DOHH2 (cell line): ENCODE measurements around the gene TFPT.

ENCODE experiments used
- H3F3A ChIP-seq: fragments of 200-600 bp; sonication (generic), shearing (Covaris generic); 2 replicates; pipeline ENCODE4 v1.6.0; 2016; ENCODE audit warnings: antibody characterized with exemption, mild to moderate bottlenecking; ENCODE audit not compliant: control insufficient read depth, insufficient read depth
- H3K27ac ChIP-seq: fragments of 200-600 bp; sonication (generic); 2 replicates; pipeline ENCODE4 v1.5.1; 2014; ENCODE audit warnings: low read depth, mild to moderate bottlenecking, low read length, moderate library complexity
- H3K27me3 ChIP-seq: fragments of 200-600 bp; sonication (generic); 2 replicates; pipeline ENCODE4 v1.6.1; 2014; ENCODE audit warnings: mild to moderate bottlenecking, low read length, mixed read lengths; ENCODE audit not compliant: control insufficient read depth
- H3K36me3 ChIP-seq: fragments of 200-600 bp; sonication (generic); 2 replicates; pipeline ENCODE4 v1.6.1; 2014; ENCODE audit warnings: mild to moderate bottlenecking, low read length, moderate library complexity, mixed read lengths; ENCODE audit not compliant: control insufficient read depth
- H3K4me1 ChIP-seq: fragments of 200-600 bp; sonication (generic); 2 replicates; pipeline ENCODE4 v1.6.1; 2014; ENCODE audit warnings: mild to moderate bottlenecking, low read length, mixed read lengths; ENCODE audit not compliant: control insufficient read depth
- H3K4me2 ChIP-seq: fragments of 200-600 bp; sonication (generic); 2 replicates; pipeline ENCODE4 v1.6.0; 2014; ENCODE audit warnings: mild to moderate bottlenecking, low read length, moderate library complexity
- H3K4me3 ChIP-seq: fragments of 200-600 bp; sonication (generic); 2 replicates; pipeline ENCODE4 v1.5.1; 2014; ENCODE audit warnings: mild to moderate bottlenecking, low read length, mixed read lengths
- H3K79me2 ChIP-seq: fragments of 200-600 bp; sonication (generic); 2 replicates; pipeline ENCODE4 v1.6.1; 2014; ENCODE audit warnings: mild to moderate bottlenecking, low read length, mixed read lengths; ENCODE audit not compliant: control insufficient read depth
- H3K9me2 ChIP-seq: fragments of 200-600 bp; sonication (generic); replicated peaks from 2 replicates; pipeline ENCODE4 v1.6.1; 2014; ENCODE audit warnings: mild to moderate bottlenecking, low read length, mixed read lengths; ENCODE audit not compliant: control insufficient read depth
- H3K9me3 ChIP-seq: fragments of 200-600 bp; sonication (generic); 2 replicates; pipeline ENCODE4 v1.6.1; 2014; ENCODE audit warnings: antibody characterized with exemption, low read length, mixed read lengths; ENCODE audit not compliant: control insufficient read depth, insufficient read depth
- H4K20me1 ChIP-seq: fragments of 200-600 bp; sonication (generic); 2 replicates; pipeline ENCODE4 v1.6.0; 2014; ENCODE audit warnings: low read depth, mild to moderate bottlenecking, antibody characterized with exemption, low read length, moderate library complexity; ENCODE audit not compliant: control insufficient read depth, insufficient read depth
- EZH2phosphoT487 ChIP-seq: fragments of 200-600 bp; sonication (generic); IDR thresholded peaks from 2 replicates; pipeline ENCODE4 v1.6.1; 2017; ENCODE audit warnings: borderline replicate concordance, mild to moderate bottlenecking, antibody characterized with exemption, low read length, moderate library complexity, mixed read lengths
- TF ChIP-seq, protein P1 (sequence below): fragments of 200-600 bp; sonication (generic); IDR thresholded peaks from one replicate; pipeline ENCODE4 v1.5.1; 2014; ENCODE audit warnings: antibody characterized with exemption, mild to moderate bottlenecking, low read depth, low read length; ENCODE audit not compliant: poor library complexity, severe bottlenecking

The TFPT gene

DNA sequence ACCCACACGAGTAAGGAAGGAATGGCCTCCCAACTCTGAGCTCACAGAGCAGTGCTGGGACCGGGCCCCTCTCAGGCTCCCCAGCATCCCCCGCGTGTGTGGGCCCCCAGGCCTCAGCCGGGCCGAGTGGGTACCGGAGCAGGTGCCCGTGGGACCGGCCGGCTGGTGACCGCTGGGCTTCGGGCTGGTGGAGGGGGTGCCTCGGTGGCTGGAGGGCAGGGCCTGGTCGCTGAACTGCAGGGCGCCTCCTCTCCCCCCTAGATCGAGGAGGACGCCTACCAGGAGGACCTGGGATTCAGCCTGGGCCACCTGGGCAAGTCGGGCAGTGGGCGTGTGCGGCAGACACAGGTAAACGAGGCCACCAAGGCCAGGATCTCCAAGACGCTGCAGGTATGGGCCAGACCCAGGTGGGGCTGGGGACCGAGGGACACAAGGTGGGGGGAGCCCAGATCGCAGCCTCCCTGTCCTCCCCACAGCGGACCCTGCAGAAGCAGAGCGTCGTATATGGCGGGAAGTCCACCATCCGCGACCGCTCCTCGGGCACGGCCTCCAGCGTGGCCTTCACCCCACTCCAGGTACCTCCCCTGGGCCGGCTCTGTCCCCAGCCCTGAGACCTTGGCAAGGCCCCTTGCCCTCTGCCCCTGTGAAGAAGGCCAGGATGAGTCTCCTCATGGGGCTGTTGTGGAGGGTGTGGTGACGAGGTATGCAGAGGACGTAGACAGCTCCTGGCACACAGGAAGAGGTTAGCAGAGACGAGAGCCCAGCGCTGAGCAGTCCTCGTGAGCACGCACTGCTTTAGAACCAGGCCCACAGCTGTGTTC is 13.5 kb upstream of the TFPT start:
- TF ChIP-seq EZH2phosphoT487 = no peak
- TF ChIP-seq, protein P1, sequence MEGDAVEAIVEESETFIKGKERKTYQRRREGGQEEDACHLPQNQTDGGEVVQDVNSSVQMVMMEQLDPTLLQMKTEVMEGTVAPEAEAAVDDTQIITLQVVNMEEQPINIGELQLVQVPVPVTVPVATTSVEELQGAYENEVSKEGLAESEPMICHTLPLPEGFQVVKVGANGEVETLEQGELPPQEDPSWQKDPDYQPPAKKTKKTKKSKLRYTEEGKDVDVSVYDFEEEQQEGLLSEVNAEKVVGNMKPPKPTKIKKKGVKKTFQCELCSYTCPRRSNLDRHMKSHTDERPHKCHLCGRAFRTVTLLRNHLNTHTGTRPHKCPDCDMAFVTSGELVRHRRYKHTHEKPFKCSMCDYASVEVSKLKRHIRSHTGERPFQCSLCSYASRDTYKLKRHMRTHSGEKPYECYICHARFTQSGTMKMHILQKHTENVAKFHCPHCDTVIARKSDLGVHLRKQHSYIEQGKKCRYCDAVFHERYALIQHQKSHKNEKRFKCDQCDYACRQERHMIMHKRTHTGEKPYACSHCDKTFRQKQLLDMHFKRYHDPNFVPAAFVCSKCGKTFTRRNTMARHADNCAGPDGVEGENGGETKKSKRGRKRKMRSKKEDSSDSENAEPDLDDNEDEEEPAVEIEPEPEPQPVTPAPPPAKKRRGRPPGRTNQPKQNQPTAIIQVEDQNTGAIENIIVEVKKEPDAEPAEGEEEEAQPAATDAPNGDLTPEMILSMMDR = no peak
- no peak overlapping the region for H3K4me2 ChIP-seq
- H3F3A ChIP-seq = no peaks in the 10 kb centered on the region
- peaks cover 56% of the 10 kb centered on the region for H3K36me3 ChIP-seq
- H3K27ac ChIP-seq = no peak overlapping the region
- no peaks in the 10 kb centered on the region for H3K9me3 ChIP-seq
- H3K79me2 ChIP-seq = no peaks in the 10 kb centered on the region
- no peak overlapping the region for H3K4me3 ChIP-seq
- no peaks in the 10 kb centered on the region for H3K4me1 ChIP-seq
- 0 out of 2 replicates have a peak, but pooled peaks cover 3% of the 10 kb centered on the region for H4K20me1 ChIP-seq
- no peaks in the 10 kb centered on the region for H3K9me2 ChIP-seq
- H3K27me3 ChIP-seq = no peaks in the 10 kb centered on the region

DNA sequence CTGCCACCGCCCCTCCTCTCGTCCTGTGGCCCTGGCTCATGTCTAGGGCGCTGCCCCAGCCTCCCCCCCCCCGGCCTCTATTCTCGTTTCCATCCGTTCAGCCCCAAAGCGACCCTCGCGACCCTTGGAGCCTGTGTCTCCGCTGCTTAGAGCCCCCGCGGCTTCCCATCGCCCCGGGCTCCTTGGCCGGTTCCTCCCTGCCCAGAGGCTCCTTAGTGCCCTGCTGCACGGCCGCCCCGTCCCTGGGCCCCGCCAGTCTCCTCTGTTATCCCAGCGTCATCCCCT is 12.9 kb upstream of the TFPT start:
- Histone ChIP-seq H3K4me3 (no peak overlapping the region), H3K27ac (no peak overlapping the region), H4K20me1 (0 out of 2 replicates have a peak, but pooled peaks cover 3% of the 10 kb centered on the region), H3K4me2 (no peak overlapping the region), H3K36me3 (peaks cover 62% of the 10 kb centered on the region), H3K79me2 (no peaks in the 10 kb centered on the region), H3K27me3 (no peaks in the 10 kb centered on the region), H3F3A (no peaks in the 10 kb centered on the region), H3K9me2 (no peaks in the 10 kb centered on the region), H3K4me1 (no peaks in the 10 kb centered on the region), H3K9me3 (no peaks in the 10 kb centered on the region)
- no peak for TF ChIP-seq EZH2phosphoT487
- TF ChIP-seq, protein P1 = no peak

DNA sequence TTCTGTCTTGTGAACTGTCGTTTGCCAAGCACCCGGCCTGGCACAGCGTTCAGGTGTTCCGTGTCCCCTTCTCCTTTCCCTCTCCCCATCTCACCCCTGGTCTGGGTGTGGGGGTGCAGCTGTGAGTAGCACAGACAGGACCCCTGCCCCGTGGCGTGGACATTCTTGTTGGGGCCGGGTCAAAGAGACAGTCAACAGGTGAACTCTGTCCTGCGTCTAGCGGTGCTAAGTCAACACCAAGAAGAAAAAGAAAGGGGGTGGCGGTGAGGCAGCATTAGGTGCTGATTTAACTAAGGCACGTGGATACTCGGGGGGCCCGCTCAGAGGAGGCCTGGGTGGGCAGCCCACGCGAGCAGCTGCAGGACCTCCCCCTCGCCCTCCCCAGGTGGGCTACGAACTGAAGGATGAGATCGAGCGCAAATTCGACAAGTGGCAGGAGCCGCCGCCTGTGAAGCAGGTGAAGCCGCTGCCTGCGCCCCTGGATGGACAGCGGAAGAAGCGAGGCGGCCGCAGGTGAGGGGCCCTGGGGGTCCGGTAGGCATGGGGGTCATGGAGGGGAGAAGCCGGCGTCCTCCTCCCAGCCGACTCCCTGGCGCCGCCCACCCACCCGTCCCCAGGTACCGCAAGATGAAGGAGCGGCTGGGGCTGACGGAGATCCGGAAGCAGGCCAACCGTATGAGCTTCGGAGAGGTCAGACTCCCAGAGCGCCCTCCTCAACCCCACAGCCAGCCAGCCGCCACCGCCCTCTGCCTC is 12.4 kb upstream of the TFPT start:
- H3K4me1 ChIP-seq = no peaks in the 10 kb centered on the region
- H4K20me1 ChIP-seq = 0 out of 2 replicates have a peak, but pooled peaks cover 3% of the 10 kb centered on the region
- H3F3A ChIP-seq = no peaks in the 10 kb centered on the region
- TF ChIP-seq, protein P1 = no peak
- TF ChIP-seq EZH2phosphoT487 = no peak
- no peak overlapping the region for H3K27ac ChIP-seq
- no peaks in the 10 kb centered on the region for H3K27me3 ChIP-seq
- no peaks in the 10 kb centered on the region for H3K79me2 ChIP-seq
- no peak overlapping the region for H3K4me2 ChIP-seq
- H3K4me3 ChIP-seq = no peak overlapping the region
- peaks cover 66% of the 10 kb centered on the region for H3K36me3 ChIP-seq
- H3K9me2 ChIP-seq = no peaks in the 10 kb centered on the region
- no peaks in the 10 kb centered on the region for H3K9me3 ChIP-seq
